ENCODE results near the gene BCAT1.

Gene BCAT1

DNA sequence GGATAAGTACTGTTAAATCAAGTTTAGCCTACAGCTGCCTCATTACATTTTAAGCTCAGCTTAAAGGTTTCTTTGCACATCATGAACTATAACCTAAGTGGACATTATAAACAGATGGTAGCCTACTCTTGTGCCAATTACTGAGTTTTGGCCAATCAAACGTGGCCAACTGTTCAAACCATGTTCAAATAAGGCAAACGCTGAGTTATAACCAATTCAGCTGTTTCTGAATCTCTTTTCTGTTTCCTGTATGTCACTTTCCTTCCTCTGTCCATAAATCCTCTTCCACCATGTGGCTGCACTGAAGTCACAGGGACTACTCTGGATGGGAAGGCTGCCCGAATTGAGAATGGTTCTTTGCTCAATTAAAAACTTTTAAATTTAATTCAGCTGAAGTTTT lies 98.4 kb downstream of the BCAT1 start:
- TF ChIP-seq, protein P1, sequence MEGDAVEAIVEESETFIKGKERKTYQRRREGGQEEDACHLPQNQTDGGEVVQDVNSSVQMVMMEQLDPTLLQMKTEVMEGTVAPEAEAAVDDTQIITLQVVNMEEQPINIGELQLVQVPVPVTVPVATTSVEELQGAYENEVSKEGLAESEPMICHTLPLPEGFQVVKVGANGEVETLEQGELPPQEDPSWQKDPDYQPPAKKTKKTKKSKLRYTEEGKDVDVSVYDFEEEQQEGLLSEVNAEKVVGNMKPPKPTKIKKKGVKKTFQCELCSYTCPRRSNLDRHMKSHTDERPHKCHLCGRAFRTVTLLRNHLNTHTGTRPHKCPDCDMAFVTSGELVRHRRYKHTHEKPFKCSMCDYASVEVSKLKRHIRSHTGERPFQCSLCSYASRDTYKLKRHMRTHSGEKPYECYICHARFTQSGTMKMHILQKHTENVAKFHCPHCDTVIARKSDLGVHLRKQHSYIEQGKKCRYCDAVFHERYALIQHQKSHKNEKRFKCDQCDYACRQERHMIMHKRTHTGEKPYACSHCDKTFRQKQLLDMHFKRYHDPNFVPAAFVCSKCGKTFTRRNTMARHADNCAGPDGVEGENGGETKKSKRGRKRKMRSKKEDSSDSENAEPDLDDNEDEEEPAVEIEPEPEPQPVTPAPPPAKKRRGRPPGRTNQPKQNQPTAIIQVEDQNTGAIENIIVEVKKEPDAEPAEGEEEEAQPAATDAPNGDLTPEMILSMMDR (IDR thresholded peaks at IDR 0.05; ENCODE audit: borderline replicate concordance, insufficient read depth, low read depth, low read length) = no peak
- no peak overlapping the region for H3K4me3 ChIP-seq (ENCODE audit: low read depth, low read length)

DNA sequence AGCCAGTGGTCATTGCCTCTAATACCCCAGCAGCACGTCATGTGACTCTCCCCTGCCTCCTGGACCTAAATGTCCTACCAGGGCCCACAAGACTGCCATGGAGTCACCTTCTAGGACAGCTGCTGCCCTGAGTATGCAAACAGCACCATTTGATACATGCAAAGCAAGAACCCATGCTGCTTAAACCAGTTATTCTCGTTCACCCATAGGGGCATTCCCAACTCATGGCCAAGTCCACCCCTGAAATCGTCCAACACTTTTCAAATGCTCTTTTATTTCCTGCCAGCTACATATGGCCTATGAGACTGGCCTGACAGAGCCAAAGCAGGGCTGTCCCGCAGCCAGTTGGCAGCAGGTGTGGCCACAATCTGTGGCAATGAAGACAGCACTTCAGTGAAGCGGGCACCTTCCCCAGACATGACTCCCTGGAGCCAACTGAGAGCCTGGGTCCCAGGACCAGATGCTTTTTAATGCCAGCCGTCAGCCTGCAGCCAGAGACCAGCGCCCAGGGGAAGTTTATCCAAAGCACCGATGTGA lies 99.9 kb downstream of the BCAT1 start:
- TF ChIP-seq, protein P1 (IDR thresholded peaks at IDR 0.05; ENCODE audit: borderline replicate concordance, insufficient read depth, low read depth, low read length) = no peak
- no peak overlapping the region for H3K4me3 ChIP-seq (ENCODE audit: low read depth, low read length)

DNA sequence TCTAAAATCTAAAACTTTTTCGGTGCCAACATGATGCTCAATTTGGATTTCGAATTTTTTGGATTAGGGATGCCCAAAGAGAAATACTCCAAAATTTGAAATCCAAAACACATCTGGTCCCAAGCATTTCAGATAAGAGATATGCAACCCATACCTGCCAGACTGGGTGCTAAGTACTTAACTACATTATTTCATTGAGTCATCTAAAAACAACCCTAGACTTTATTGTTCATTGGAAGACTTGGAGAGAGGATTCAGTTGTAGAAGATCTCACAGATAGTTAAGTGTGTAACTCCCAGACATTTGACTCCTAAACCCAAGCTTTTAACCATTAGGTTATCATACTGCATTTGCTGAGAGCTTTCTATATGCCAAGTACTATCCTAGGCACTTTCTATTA lies 102.2 kb downstream of the BCAT1 start:
- no peak overlapping the region for H3K4me3 ChIP-seq (ENCODE audit: low read depth, low read length)
- TF ChIP-seq, protein P1 (IDR thresholded peaks at IDR 0.05; ENCODE audit: borderline replicate concordance, insufficient read depth, low read depth, low read length) = no peak

DNA sequence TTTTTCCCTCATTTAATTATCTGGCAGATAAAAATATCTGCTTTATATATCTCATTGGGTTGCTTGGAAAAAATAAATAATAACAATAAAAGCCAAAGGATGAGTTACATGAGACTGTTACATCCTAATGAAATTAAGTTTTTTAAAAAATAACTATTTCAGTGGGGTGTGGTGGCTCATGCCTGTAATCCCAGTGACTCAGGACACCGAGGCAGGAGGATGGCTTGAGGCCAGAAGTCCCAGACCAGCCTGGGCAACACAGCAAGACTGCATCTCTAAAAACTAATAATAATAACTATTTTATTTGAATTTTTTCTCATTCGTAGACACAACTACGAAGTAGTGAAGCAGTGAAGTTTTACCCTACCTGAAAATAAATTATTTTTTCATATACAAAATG lies 103.3 kb downstream of the BCAT1 start:
- TF ChIP-seq, protein P1 (IDR thresholded peaks at IDR 0.05; ENCODE audit: borderline replicate concordance, insufficient read depth, low read depth, low read length) = no peak
- no peak overlapping the region for H3K4me3 ChIP-seq (ENCODE audit: low read depth, low read length)

DNA sequence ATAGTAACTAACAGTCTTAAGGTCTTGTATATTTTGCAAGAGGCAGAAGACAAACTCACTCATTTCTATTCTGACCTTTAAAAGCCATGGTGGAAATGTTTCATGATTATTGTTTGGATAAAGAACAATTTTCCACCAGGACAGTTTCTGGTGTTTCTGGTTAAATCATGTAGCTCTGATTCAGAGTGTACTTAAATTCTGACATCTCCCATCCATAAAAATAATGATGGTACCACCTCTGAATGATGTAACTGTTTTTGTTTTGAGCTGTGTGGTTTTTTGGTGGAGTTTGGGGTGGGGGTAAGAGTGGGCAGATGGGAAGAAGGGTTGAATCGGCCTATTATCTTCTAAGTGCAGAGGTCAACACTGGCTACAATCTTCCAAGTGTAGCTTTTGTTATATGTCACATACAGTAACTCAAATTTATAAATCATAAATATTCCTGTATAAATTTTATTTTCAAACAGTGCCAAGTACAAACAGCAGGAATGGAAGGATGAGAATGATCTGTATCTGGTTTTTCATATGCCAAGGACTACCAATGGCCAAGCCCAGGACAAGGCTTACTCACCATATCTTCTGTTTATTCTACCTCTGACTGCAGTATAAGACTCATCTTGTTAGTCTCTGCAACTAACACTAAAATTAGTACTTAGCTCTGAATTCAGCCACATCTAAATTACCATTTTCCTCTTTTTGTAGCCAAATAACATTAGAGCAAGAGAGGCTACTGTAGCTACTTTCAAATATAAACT lies 108.7 kb downstream of the BCAT1 start:
- no peak overlapping the region for H3K4me3 ChIP-seq (ENCODE audit: low read depth, low read length)
- TF ChIP-seq, protein P1 (IDR thresholded peaks at IDR 0.05; ENCODE audit: borderline replicate concordance, insufficient read depth, low read depth, low read length) = no peak

DNA sequence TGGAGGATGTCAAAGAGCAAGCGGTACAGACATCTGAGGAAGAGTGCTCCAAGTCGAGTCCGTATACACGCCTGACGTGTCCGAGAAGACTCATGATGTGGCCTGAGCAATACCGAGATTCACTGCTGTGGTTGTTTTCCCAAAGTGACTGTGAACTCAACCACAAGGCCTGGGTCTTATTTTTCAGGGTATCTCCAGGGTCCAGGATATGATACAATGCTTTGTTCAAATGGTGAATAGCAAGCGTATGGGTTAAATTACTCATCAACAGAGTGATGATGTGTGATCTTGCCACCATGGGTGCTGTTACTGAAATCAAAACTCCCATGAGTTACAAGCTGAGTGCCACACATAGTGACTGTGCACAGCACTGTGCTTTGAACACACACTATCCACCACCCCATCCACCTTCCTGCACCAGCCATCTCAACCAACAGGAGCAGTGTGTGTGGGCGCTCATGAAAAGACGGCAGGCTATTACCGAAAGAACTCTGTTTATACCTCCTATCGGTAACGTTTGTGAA lies 109.6 kb downstream of the BCAT1 start:
- TF ChIP-seq, protein P1 (IDR thresholded peaks at IDR 0.05; ENCODE audit: borderline replicate concordance, insufficient read depth, low read depth, low read length) = peak; percentile 8; the same call in 1 of the 2 replicates
- no peak overlapping the region for H3K4me3 ChIP-seq (ENCODE audit: low read depth, low read length)

DNA sequence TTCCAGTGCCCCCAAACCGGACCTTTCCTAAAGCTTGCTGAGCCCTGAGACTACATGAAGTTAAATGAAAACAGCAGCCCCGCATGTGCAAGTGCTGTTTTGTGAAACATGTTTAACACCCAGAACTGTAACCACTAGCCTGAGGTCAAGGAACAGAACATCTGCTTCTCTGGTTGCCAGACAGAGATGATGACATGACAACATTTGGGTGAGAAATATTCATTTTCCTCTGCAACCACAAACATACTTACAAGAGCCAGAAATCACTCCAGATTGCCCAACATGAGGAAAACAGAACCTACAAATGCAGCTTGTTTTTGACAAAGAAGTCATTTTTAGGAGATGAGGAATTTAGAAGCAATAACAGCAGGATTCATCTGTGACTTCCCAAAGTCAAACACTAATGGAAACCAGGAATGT lies 110.4 kb downstream of the BCAT1 start:
- no peak overlapping the region for H3K4me3 ChIP-seq (ENCODE audit: low read depth, low read length)
- TF ChIP-seq, protein P1 (IDR thresholded peaks at IDR 0.05; ENCODE audit: borderline replicate concordance, insufficient read depth, low read depth, low read length) = no peak

All from GM12875 (cell line).